ENCODE results near the gene GNG13. TPM values are rescaled to one million over a fixed set of nuclear protein-coding genes. Genes with fewer than 3 reads are reported as not detected.

Gene GNG13
- total RNA-seq, 1 experiment from 2014 or later: not detected

DNA sequence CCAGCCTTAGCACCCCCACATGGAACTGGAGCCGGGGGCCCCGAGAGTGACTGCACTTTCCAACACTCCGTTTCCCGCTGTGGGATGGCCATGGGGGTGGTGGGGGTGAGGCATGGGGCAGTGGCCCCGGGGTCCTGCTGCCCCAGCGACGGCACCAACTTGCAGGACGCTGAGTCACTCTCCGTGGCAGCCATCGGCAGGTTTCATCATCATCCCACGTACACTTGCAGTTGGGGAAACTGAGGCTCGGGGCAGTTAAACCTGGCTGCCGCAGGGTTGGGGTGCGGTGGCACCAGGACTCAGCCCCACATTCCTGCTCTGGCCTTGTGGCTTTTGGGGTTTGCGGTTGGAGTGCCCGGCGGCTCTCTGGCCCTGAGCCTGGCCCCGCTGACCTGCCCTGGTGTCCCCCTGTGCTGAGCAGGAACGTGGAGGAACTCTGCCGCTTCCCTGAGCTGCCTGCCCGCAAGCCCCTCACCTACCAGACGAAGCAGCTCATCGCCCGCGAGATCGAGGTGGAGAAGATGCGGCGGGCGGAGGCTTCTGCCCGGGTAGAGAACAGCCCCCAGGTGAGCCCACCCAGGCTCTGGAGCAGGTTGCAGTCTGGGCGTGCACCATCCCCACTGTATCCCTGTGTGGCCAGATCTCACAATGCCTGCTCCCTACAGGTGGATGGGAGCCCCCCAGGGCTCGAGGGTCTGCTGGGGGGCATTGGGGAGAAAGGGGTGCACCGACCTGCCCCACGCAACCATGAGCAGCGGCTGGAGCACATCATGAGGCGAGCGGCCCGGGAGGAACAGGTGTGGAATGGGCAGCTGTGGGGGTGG, 4.0 kb downstream of the GNG13 start:
- no peak overlapping the region for H2AFZ ChIP-seq (ENCODE audit: low read length)
- no peak overlapping the region for H3K56ac ChIP-seq (ENCODE audit: insufficient read length, low read depth, low read length)
- Mint-ChIP-seq H3K4me1 (no peaks in the 10 kb centered on the region), H3K36me3 (ENCODE audit: insufficient read depth in 1 of 3, low read depth in 3 of 3) (peaks cover 18 to 38% (median 25%) of the 10 kb centered on the region in 3 experiments; a peak in 6 of 7 replicates), H3K27me3 (ENCODE audit: low read depth) (peaks cover 21% of the 10 kb centered on the region), H3K27ac (no peak overlapping the region), H3K9me3 (peaks cover 0 to 3% of the 10 kb centered on the region in 2 experiments; a peak in 1 of 5 replicates), H3K4me3 (no peak overlapping the region)
- no peak overlapping the region for H2BK5ac ChIP-seq (ENCODE audit: insufficient read length, low read length)
- H3K14ac ChIP-seq (ENCODE audit: insufficient read depth, low read length): no peak overlapping the region
- no peak overlapping the region for H4K8ac ChIP-seq (replicated peaks; ENCODE audit: insufficient read length, low read depth, low read length)
- H3K4me1 ChIP-seq (ENCODE audit: insufficient read depth, low read length): no peaks in the 10 kb centered on the region
- H2BK12ac ChIP-seq (ENCODE audit: insufficient read length, low read depth, low read length): no peak overlapping the region
- WGBS (ENCODE audit: extremely low coverage, insufficient read length, low lambda C conversion rate): no CpG with 5 or more reads among the region's 38 CpGs
- H3K9me3 ChIP-seq (ENCODE audit: control insufficient read depth, low read depth, low read length): no peaks in the 10 kb centered on the region
- H2BK120ac ChIP-seq (ENCODE audit: low read depth, low read length, poor library complexity, severe bottlenecking): no peak overlapping the region
- no peak overlapping the region for H2BK15ac ChIP-seq (ENCODE audit: low read depth, low read length)
- no peaks in the 10 kb centered on the region for H3K79me2 ChIP-seq (ENCODE audit: insufficient read depth, low read length)
- H3K79me1 ChIP-seq (ENCODE audit: insufficient read depth, low read depth, low read length, poor library complexity, severe bottlenecking): no peaks in the 10 kb centered on the region
- no peak for DNase-seq
- H4K91ac ChIP-seq (ENCODE audit: insufficient read length, low read depth, low read length): no peak overlapping the region
- H2AK5ac ChIP-seq (ENCODE audit: insufficient read length, low read length): no peak overlapping the region
- H3K9ac ChIP-seq (ENCODE audit: extremely low read depth, insufficient read length, low read length): no peak overlapping the region
- H2BK20ac ChIP-seq (ENCODE audit: low read depth, low read length, poor library complexity, severe bottlenecking): no peak overlapping the region
- H4K5ac ChIP-seq (ENCODE audit: insufficient read length, low read depth, low read length): no peak overlapping the region
- H3K4me2 ChIP-seq (ENCODE audit: insufficient read depth, insufficient read length, low read length): no peak overlapping the region
- no peak overlapping the region for H3K23ac ChIP-seq (ENCODE audit: insufficient read length, low read depth, low read length)
- no peak overlapping the region for H3K4ac ChIP-seq (ENCODE audit: low read depth, low read length)
- H4K20me1 ChIP-seq (ENCODE audit: control insufficient read depth, insufficient read depth, insufficient read length): no peaks in the 10 kb centered on the region
- H3T11ph ChIP-seq (ENCODE audit: low read length): no peak overlapping the region
- TF ChIP-seq, protein P1, sequence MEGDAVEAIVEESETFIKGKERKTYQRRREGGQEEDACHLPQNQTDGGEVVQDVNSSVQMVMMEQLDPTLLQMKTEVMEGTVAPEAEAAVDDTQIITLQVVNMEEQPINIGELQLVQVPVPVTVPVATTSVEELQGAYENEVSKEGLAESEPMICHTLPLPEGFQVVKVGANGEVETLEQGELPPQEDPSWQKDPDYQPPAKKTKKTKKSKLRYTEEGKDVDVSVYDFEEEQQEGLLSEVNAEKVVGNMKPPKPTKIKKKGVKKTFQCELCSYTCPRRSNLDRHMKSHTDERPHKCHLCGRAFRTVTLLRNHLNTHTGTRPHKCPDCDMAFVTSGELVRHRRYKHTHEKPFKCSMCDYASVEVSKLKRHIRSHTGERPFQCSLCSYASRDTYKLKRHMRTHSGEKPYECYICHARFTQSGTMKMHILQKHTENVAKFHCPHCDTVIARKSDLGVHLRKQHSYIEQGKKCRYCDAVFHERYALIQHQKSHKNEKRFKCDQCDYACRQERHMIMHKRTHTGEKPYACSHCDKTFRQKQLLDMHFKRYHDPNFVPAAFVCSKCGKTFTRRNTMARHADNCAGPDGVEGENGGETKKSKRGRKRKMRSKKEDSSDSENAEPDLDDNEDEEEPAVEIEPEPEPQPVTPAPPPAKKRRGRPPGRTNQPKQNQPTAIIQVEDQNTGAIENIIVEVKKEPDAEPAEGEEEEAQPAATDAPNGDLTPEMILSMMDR (conservative IDR thresholded peaks at IDR 0.05): no peak
- no peak overlapping the region for H3K27ac ChIP-seq (ENCODE audit: insufficient read length, low read depth, low read length)
- H3K27me3 ChIP-seq (ENCODE audit: insufficient read depth, low read length): no peaks in the 10 kb centered on the region; the same call in 1 of the 2 replicates
- H3K18ac ChIP-seq (ENCODE audit: insufficient read length, low read depth, low read length): no peak overlapping the region
- peaks cover 4% of the 10 kb centered on the region for H3K23me2 ChIP-seq (ENCODE audit: insufficient read length, low read depth, low read length, poor library complexity, severe bottlenecking)
